OCI-M2 (cell line): Measurements from ENCODE around the gene EDEM2.
"Not testable (repeated sequence)": the region's sequence is repeated elsewhere in the genome, so short reads cannot be mapped to it uniquely, and the experiment has no call there.

Source experiments
- DNase-seq: peaks from one replicate; lab custom pipeline; 2025; ENCODE audit not compliant: unreplicated experiment; lab: John Stamatoyannopoulos, UW

EDEM2 gene

GRCh38 chr20:35131934-35132333 is 15.2 kb downstream of the EDEM2 start:
- no peak for DNase-seq

DNA sequence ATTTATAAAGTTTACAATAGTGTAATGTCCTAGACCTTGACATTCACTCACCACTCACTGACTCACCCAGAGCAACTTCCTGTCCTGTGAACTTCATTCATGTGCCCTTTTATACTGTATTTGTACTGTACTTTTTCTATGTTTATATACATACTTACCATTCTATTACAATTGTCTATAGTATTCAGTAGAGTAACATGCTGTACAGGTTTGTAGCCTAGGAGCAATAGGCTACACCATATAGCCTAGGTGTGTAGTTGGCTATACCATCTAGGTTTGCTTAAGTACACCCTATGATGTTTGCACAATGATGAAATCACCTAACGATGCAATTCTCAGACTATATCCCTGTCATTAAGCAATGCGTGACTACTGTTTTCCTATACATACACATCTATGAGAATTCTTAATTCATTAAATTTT is 17.5 kb downstream of the EDEM2 start:
- no peak for DNase-seq

DNA sequence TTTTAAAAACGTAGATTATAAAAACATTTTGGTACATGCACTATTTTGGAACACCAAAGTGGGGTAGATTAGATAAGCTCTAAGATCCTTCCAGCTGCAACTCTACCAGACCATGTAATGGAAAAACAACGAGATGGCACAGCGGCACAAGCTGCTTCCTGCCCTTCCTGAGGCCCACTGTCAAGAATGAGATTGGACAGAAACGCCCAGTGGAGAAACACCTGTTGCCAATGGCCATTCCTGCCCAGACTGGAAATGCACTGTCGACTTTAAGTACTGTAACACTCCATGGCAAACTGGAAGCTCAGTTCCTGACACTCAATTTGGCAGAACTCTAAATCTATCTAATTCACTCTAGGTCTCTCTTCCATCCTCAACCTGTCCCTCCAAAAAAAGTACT is 21.4 kb downstream of the EDEM2 start:
- DNase-seq: no peak

DNA sequence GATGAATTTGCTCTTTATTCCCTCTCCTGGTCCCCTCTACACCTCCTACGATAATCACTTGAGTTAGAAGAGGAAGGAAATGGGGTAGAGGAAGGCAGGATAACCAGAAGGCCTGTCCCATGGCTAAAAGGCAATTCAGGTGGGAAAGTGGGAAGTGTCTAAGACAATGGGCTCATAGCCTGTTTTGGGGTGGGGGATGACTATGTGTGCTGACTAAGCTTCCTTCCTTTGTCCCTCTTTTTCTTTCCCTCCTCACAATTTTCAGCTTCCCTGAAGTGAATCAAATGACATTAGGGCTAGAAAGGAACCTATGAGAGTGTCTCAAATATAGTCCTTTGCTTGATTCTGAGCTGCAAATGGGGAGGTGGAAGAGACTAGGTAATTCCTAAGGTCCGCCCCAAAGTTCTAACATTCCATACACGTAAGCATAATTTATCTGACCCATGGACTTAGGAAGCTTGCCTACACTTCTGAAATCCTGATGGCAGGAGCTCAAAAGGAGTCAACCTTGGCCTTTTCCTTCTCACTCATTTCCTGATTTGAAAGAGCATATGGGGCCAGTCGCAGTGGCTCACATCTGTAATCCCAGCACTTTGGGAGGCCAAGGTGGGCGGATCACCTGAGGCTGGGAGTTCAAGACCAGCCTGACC is 24.3 kb downstream of the EDEM2 start:
- no peak for DNase-seq

- DNase-seq: no peak
Measured at GRCh38 chr20:35121186-35121585, 25.9 kb downstream of the EDEM2 start.

DNA sequence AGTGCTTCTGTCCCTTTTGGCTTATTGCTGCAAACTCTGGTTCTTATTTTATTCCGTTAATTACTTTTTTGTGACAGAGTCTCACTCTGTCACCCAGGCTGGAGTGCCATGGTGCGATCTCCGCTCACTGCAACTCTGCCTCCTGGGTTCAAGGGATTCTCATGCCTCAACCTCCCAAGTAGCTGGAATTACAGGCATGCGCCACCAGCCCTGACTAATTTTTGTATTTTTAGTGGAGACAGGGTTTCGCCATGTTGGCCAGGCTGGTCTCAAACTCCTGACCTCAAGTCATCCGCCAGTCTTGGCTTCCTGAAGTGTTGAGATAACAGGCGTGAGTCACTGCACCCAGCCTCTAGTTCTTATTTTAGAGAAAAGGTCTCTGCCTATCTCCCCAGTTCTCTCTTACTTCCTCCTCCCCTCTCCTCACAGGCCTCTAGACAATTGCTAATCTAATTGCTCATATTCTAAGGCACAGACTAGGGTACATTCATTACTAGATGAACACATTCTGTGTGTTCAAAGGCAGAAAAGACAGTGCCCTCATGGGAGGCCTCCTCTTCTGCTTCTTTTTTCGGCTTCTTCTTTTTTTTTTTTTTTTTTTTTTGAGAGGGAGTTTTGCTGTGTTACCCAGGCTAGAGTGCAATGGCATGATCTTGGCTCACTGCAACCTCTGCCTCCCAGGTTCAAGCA is 27.0 kb downstream of the EDEM2 start:
- peak; percentile 80 for DNase-seq

- DNase-seq: no peak
Measured at GRCh38 chr20:35117629-35118028, 29.5 kb downstream of the EDEM2 start.

GRCh38 chr20:35117196-35117595 is 29.9 kb downstream of the EDEM2 start:
- no peak for DNase-seq

GRCh38 chr20:35116258-35116657 is 30.9 kb downstream of the EDEM2 start:
- DNase-seq: no peak

DNA sequence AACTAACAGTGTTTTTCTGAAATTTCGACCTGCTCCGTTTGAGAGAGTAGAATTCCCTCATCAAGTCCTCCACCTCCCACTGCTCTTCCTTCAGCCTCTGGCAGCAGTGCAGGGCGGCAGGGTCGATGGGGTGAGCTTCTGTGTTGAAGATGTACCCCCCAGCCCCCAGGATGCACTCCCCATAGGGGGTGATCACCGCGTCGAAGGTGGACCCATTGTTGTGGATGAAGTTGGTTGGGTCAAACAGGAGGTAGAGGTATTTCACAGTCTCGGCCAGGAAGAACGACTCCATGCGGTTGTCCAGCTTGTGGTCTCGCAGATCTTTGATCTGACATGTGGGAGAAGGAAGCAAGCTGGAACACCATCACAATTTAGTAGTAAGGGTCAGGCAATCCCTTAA is 31.5 kb downstream of the EDEM2 start:
- no peak for DNase-seq

DNA sequence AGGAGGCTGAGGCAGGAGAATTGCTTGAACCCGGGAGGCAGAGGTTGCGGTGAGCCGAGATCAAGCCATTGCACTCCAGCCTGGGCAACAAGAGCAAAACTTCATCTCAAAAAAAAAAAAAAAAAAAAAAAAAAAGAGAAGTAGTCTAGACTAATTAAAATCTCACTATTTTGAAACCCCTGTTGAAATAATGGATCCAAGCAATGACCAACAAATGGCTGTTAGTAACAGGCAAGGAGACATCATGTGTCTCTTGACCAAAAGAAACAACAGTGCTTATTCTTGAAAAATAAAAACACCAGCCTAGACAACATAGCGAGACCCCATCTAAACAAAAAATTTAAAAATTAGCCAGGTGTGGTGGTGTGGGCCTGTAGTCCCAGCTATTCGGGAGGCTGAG is 34.9 kb downstream of the EDEM2 start:
- DNase-seq: not testable (repeated sequence)

DNA sequence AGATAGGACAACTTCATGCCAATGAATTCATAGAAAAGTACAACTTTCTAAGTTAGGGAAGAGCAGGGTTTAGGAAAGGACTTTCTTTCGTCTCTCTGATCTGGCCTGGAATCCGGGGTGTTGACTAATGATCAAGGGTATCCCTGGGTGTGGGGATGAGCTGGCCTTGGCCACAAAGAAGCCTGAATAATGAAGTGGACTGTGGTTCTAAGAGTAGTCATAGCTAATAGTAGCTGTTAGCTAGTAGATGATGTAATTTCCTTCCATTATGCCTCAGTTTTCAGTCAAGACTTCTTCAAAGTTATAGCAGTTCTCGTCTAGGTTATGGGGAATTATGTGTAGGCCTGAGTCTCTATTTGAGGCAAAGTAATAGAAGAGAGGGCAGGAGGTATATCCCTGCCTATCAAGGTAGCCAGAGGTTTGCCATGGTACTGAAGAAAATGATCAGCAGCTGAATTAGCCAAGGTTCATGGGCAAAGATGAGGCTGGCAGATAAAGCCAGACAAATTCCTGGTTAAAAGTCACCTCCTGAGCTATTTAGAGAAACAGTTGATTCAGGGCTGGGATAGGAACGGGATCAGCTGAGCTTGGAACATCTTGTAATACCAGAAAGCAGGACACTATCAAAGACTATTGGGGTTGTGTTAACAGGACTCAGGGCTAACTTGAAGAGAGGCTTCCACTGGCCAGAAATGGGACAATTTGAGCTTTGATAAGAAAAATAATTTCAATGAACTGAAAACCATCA is 35.8 kb downstream of the EDEM2 start:
- DNase-seq: no peak

DNA sequence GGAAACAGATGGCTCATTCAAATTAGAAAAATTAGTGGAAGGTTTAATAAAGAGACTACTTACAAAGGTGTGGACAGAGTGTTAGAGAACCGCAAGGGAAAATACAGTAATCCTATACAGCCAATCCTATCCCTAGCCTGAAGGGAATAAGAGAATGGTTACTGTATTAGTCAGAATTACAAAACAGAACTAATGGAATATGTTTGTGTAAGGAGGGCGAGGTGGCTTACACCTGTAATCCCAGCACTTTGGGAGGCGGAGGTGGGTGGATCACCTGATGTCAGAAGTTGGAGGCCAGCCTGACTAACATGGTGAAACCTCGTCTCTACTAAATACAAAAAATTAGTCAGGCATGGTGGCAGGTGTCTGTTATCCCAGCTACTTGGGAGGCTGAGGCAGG is 38.2 kb downstream of the EDEM2 start:
- no peak for DNase-seq

DNA sequence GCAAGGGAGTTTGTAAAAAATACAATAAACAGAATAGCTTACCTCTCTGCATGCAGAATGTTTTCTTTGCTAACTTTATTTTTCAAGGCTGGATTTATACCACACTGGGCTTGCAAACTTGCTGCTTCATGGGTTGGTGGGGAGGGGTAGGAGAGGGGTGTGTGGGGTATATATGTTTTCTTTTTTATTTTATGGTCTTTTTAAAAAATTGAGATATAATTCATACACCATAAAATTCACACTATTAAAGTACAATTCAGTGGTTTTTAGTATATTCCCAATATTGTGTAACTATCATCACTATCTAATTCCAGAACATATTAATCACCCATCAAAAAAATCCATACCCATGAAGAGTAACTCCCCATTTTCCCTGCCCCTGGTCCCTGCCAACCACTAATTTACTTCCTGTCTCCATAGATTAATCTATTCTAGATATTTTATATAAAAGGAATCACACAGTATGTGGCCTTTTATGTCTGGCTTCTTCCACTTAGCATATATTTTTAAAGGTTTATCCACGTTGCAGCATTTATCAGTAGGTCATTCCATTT is 40.2 kb downstream of the EDEM2 start:
- no peak for DNase-seq

GRCh38 chr20:35104685-35105295 is 42.3 kb downstream of the EDEM2 start:
- DNase-seq: no peak

DNA sequence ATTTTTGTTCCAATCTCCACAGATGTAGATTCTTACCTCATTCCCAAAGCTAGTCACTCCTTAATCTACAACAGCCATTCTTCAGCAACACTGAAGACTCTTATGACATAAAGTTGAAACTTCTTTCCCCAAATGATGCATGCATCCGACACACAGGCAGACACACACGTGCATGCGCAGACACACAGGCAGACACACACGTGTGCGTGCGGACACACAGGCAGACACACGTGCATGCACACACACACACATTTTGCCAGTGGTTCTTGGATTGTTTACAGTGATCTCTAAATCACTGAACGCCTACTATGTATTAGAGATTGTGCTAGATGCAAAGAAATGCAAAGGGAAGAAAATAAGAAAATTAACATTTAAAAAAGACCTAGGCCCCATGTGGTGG is 45.5 kb downstream of the EDEM2 start:
- no peak for DNase-seq

DNA sequence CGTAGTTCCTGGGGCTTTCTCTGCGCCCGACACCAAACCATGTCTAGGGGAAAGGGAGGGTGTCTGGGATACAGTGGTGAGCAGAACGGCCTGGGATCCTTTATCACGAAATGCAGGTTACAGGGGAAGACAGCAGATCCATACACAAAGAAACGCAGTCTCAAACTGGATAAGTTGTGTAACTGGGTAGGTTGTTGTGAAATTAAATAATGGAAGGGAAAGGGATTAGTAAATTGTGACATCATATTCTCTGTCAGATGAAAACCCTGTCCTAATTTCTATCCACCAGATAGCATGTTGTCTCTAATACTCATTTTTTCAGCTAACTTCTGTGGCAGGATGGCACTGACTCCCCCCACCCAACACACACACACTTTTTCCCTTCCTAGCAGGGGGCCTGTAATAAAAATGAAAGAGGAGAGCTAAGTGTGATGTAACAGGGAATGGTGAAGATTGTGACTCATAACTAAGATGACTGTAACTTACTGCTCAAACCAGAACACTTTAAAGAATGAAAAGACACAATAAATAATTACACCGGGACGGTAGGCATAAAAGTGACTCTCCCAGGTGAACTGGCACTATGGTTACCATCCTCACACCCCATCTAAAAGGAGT is 53.8 kb downstream of the EDEM2 start:
- no peak for DNase-seq

- DNase-seq: peak; percentile 92
Measured at GRCh38 chr20:35092524-35093266, 54.4 kb downstream of the EDEM2 start, which contains the start of gene TRPC4AP. TRPC4AP (minus strand) TSS chr20:35092807; CDS start chr20:35092781, 26 bp downstream.

GRCh38 chr20:35091816-35092523 is 55.2 kb downstream of the EDEM2 start:
- no peak for DNase-seq
